ENCODE measurements around the gene LRRC28.
A peak's percentile ranks its signal among the peaks of the same experiment; 100 is the strongest.

LRRC28 gene

GRCh38 chr15:99416191-99417188, 165.2 kb downstream of the LRRC28 start:
- DNase-seq (ENCODE audit: low read depth in 2 of 2): no peak

- no peak for DNase-seq (ENCODE audit: low read depth in 2 of 2)
These were observed 169.9 kb downstream of the LRRC28 start for GRCh38 chr15:99421172-99421656.

DNA sequence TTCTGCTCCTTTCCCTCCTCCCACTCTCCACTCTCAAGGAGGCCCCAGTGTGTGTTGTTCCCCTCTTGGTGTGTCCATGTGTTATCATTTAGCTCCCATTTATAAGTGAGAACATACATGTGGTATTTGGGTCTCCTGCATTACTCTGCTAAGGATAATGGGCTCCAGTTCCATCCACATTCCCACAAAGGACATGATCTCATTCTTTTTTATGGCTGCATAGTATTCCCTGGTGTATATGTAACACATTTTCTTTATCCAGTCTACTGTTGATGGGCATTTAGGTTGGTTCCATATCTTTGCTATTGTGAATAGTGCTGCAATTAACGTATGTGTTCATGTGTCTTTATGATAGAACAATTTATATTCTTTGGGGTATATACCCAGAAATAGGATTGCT, 170.5 kb downstream of the LRRC28 start:
- DNase-seq (ENCODE audit: low read depth in 2 of 2): no peak

DNA sequence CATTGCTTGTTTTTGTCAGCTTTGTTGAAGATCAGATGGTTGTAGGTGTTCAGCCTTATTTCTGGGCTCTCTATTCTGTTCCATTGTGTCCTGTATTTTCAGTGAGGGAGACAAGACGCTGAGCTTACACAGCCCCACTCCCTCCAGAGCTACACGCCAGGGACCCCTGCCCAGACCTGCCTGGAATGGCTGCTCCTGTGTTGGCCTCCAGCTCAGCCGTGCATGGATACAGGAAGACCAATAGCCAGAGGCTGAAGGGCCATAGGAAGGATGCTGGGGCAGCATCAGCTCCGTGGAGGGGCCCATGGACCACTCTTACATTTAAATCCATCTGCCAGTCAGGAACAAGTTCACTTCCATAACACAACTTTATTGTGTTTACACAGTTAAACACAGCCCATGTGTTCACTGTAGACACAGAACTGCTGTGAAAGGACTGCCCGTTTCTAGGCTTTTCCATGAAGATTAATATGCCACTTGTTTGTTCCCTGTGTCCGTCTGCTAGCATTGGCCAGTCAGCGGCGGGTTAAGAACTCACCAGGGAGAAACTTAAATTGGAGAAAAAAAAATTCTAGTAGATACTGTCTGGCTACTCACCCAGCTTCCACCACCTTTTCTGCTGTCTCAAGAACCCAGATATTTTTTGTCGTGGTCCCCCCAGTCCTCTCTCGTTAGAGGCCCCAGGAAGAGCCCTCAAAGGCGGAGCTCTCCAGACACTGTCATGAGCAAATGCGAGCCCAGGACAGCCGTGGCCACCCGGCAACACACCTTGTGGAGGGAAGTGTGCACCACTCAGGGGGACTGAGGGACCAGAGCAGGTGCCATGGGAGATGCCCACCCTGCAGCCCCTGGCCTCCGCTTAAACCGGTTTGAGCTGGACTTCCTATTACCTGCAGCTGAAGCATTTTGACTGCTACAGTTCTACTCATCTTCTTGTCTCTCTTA, 172.2 kb downstream of the LRRC28 start:
- DNase-seq (ENCODE audit: low read depth in 2 of 2): no peak

DNA sequence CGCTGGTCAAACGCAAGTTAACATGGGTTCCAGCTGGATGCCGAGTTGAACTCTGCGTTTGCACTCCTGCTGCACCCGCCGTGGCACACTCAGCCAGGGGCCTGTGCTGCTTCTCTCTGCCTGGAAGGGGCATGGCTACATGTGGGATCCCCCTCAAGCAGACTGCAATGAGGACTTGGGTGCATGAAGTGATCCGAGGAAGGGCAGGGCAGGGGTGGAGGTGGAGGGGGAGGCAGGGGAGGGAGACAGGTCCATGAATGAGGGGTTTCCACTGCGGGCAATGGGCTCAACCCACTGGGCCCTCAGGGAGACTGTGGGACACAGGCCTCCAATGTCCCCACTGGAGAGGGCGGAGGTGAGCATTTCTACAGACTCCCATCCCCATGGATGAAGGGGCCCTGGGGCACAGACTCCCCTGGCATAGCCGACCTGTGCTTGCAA, 172.9 kb downstream of the LRRC28 start:
- no peak for DNase-seq (ENCODE audit: low read depth in 2 of 2)

DNA sequence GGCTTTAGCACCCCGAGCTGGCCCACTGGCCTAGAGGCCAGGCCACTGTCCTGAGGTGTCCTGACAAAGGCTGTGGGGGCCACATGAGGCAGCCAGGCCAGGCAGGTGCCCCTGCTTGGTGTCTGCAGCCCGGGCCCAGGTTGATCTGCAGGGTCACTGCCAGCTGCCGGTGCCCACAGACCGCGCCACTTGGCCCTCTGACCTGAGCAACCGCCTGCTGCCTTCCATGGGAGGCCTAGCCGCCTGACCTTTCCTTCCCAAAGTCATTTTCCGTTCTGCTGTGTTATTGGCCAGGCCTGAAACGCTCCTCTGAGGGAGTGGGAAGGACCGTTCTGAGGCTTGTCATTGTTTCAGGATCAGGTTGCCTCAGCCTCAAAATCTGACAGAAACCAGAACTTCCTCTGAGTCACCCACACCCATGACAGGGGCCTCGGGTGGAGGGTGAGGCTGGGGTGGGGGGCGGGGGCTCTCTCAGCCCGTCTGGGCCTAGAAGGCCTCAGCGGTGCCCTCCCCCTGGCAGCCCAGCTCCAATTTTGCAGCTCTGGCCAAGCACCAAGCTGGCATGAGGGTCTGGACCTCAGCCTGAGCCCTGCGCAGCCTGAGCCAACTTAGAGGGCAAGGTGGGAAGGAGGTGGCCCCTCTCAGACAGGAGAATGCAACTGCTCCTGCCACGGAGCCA, 173.8 kb downstream of the LRRC28 start:
- DNase-seq (ENCODE audit: low read depth in 2 of 2): peak; percentile 31 to 46

GRCh38 chr15:99425657-99426301, 174.5 kb downstream of the LRRC28 start:
- DNase-seq (ENCODE audit: low read depth in 2 of 2): no peak

DNA sequence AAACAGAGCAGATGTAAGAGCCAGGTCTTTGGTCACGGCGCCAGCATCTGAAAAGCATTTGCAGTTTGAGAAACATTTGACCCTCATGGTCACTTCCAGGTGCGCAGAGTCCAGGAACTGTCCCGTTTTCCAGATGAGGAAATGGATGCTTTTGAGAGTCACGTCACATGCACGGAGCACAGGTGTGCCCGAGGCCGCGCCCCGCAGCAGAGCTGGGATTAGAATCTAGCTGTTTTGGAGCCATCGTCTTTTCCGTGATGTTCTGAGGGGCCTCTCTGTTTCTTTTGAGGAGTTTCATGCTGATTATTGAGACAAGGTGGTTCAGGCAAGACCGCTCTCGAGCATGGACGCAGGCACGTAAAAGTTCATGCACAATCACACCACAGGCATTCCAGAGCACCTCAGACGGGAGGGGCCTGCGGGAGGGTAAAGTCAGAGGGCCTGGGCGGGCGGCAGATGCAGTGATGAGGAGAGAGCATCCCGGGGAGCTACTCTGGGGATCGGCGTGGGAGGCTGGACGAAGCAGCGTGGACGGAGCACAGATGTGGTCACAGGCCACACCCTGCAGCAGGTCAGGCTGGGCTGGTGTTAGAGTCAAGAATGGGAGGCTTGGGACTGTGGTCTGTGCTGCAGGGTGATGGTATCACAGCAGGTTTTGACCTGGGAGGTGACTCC, 175.3 kb downstream of the LRRC28 start:
- DNase-seq (ENCODE audit: low read depth in 2 of 2): no peak

- DNase-seq (ENCODE audit: low read depth in 2 of 2): no peak
These were observed 175.9 kb downstream of the LRRC28 start for GRCh38 chr15:99427210-99427609.

GRCh38 chr15:99427668-99428361, 176.5 kb downstream of the LRRC28 start:
- no peak for DNase-seq (ENCODE audit: low read depth in 2 of 2)

DNA sequence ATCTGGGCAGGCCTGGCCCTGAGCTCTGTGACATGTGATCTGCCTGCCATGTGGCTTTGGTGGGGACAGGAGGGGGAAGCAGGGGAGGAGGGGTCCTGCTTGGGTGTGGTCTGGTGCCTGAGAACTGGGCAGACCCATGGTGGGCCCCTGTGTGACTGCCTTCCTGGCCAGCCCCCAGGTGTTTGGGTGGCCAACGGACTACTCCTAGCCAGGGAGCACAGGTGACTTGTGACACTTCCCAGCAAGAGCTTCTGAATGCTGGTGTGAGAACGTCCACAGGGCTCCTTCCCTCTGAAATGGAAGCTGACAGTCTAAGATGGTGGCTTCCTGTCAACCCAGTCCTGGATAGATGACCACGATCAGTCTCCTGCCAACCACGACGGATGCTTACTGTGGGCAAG, 178.4 kb downstream of the LRRC28 start:
- no peak for DNase-seq (ENCODE audit: low read depth in 2 of 2)

- no peak for DNase-seq (ENCODE audit: low read depth in 2 of 2)
These were observed 179.7 kb downstream of the LRRC28 start for GRCh38 chr15:99430881-99431401.

DNA sequence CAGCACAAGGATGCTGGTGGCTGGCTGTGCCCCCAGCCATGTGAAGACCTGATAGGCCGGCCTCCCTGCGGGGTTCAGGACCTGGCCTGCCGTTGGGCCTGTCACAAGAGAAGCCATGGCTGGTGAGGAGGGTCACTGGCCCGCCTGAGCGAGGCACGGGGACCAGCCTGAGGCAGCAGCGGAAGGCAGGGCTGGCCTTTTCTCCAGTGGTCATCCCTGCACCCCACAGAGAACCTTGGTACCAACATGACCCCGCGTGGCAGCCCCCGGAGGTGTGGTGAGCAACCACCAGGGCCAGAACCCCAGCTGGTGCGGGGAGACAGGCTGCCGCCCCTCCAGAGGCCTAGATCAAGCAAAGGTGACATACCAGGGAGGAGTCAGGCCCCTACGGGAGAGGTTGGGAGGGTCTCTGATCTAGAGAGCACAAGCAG, 180.4 kb downstream of the LRRC28 start:
- no peak for DNase-seq (ENCODE audit: low read depth in 2 of 2)

DNA sequence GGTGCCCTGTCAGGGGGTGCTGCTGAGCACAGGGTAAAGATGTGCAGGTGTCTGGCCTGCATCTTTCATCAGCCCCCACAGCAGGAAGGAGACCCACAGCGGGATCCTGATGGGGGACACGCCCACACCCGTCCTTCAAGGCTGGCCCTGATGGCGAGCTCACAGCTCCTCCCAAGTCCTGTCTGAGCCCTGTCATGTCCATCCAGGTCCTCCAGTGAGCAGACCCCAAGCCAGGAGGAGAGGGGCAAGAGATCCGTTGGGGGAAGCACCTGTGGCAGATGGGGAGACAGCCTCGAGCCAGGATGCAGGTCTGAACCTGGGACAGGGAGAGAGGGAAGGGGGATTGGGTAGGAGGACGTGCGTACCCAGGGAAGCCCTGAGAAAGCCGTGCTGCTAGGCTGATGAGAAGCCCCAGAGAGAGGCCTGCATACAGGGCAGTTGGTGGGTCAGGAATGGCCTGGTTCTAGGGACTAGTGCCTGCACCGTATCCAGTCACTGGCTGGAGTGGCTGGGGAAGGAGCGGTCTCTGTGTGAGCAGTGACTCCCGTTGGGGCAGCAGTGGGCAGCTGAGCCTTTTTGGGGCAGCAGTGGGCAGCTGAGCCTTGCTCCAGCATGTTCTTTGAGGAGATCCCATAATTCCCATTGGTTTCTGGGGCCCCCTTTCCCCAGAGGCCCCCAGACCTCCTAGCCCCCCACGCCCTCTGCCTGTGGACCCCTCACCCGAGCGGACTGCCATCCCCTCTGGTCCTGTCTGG, 181.2 kb downstream of the LRRC28 start:
- DNase-seq (ENCODE audit: low read depth in 2 of 2): no peak

DNA sequence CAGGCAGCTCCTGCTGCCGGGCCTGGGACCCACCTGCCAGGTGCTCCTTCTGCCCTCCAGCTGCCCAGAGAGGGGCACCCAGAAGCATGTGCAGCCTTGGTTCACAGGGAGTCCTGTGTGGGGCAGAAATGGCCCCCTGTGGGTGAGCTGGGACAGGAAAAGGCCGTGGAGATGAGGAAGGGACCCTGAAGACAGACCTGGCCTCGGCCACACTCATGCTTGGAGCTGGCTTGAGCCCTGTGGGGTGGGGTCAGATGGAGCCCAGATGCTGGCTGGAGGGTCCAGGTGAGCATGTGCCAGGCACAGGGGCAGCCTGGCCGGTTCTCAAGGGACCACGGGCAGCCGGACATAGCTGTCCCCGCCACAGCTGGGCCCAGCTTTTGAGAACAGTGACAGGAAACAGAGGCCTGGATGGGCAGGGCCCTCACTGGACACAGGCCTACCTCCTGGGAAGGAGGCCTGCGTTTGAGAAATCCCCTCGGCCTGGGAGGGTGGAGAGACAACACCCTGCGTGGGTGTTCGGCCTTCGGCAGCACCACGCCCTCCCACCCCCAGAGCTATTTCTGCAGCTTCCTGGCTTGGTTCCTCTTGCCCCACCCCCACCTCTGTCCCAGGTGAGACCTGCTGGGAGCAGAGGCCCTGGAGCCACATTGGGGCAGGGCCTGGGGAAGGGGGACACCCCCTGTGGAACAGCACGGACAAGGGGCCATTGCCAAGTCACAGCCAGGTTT, 181.9 kb downstream of the LRRC28 start:
- DNase-seq (ENCODE audit: low read depth in 2 of 2): no peak

GRCh38 chr15:99433757-99434450, 182.6 kb downstream of the LRRC28 start:
- no peak for DNase-seq (ENCODE audit: low read depth in 2 of 2)

DNA sequence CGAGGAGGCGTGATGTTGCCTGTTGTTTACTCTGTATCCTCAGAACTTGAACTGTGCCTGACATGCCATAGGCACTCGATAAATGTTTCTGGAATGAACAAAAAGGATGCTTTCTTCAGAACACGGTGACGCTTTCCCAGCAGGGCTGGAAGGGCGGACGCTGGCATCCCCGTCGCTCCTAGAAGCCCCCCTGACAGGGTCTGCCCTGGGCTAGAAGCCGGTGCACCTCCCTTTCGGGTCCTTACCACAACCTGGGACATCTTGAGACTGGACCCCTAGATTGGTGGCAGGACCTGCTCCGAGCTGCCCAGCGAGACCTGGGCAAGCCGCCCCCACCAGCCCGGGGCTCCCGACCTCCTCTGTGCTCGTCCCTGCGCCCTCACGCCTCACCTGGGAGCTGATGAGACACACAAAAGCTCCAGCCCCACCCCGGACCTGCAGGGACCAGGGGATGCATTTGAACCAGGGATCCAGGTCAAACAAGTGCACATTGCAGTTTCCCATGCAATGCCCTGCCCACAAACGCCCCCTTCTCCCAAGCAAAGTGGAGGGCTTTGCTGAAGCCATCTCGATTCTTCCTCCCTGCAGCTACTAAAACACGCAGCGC, 183.3 kb downstream of the LRRC28 start:
- DNase-seq (ENCODE audit: low read depth in 2 of 2): no peak

Measured in activated CD4-positive, alpha-beta T cell treated with anti-CD3 and anti-CD28 coated beads for 24 hours (primary cell).